ENCODE data around the gene LEO1. TPM values are rescaled to one million over a fixed set of nuclear protein-coding genes. Genes with fewer than 3 reads are reported as not detected.

The LEO1 gene
- total and polyA plus RNA-seq, 2 of the 13 experiments (the other 11 are each of a cell fraction or from before 2014, with no cell fraction given) = 17.0 to 60.3 TPM

DNA sequence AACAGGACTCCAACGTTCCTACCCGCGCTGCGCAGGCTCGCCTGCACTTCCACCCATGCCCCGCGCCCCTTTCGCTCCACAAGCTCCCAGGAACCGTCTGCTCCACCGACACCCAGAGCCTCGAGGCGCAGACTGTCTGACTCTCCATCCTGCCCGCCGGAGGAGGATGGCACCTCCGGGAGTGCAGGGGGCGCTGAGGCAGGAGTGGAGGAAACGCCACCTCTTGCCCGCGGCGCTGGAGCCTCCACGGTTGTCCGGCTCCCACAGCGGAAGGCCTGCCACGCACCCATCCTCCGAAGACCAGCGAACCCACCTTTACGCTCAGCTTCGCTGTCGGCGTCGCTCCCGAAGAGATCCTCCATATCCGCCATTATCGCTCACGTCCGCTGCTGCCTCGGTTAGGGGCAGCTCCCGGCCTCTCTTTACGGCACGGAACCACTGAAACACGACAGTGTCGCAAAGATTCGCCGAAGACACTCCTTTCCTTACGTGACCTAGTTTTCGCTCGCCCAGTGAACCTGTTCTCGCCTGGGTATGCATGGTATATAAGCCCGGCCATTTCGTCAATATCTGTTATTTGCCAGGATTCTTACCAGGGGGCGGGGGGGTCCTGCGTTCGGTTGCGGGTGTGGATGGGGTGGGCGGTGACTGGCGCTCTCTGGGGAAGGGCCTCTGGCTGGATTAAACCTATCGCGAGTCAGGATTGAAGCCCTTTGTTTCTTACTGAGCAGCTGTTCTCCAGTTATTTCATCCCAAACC, at the start of gene LEO1 (continued):
- TF ChIP-seq, protein P1, sequence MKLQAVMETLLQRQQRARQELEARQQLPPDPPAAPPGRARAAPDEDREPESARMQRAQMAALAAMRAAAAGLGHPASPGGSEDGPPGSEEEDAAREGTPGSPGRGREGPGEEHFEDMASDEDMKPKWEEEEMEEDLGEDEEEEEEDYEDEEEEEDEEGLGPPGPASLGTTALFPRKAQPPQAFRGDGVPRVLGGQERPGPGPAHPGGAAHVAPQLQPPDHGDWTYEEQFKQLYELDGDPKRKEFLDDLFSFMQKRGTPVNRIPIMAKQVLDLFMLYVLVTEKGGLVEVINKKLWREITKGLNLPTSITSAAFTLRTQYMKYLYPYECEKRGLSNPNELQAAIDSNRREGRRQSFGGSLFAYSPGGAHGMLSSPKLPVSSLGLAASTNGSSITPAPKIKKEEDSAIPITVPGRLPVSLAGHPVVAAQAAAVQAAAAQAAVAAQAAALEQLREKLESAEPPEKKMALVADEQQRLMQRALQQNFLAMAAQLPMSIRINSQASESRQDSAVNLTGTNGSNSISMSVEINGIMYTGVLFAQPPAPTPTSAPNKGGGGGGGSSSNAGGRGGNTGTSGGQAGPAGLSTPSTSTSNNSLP (IDR thresholded peaks at IDR 0.05; ENCODE audit: low read depth, low read length) = peak; percentile 43; the same call in 1 of the 2 replicates
- TF ChIP-seq, protein P2, sequence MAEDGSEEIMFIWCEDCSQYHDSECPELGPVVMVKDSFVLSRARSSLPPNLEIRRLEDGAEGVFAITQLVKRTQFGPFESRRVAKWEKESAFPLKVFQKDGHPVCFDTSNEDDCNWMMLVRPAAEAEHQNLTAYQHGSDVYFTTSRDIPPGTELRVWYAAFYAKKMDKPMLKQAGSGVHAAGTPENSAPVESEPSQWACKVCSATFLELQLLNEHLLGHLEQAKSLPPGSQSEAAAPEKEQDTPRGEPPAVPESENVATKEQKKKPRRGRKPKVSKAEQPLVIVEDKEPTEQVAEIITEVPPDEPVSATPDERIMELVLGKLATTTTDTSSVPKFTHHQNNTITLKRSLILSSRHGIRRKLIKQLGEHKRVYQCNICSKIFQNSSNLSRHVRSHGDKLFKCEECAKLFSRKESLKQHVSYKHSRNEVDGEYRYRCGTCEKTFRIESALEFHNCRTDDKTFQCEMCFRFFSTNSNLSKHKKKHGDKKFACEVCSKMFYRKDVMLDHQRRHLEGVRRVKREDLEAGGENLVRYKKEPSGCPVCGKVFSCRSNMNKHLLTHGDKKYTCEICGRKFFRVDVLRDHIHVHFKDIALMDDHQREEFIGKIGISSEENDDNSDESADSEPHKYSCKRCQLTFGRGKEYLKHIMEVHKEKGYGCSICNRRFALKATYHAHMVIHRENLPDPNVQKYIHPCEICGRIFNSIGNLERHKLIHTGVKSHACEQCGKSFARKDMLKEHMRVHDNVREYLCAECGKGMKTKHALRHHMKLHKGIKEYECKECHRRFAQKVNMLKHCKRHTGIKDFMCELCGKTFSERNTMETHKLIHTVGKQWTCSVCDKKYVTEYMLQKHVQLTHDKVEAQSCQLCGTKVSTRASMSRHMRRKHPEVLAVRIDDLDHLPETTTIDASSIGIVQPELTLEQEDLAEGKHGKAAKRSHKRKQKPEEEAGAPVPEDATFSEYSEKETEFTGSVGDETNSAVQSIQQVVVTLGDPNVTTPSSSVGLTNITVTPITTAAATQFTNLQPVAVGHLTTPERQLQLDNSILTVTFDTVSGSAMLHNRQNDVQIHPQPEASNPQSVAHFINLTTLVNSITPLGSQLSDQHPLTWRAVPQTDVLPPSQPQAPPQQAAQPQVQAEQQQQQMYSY (CRISPR knock-in tag; IDR thresholded peaks at IDR 0.05) = 0 out of 2 replicates have a peak, but pooled peaks have one; percentile 66
- TF ChIP-seq, protein P3, sequence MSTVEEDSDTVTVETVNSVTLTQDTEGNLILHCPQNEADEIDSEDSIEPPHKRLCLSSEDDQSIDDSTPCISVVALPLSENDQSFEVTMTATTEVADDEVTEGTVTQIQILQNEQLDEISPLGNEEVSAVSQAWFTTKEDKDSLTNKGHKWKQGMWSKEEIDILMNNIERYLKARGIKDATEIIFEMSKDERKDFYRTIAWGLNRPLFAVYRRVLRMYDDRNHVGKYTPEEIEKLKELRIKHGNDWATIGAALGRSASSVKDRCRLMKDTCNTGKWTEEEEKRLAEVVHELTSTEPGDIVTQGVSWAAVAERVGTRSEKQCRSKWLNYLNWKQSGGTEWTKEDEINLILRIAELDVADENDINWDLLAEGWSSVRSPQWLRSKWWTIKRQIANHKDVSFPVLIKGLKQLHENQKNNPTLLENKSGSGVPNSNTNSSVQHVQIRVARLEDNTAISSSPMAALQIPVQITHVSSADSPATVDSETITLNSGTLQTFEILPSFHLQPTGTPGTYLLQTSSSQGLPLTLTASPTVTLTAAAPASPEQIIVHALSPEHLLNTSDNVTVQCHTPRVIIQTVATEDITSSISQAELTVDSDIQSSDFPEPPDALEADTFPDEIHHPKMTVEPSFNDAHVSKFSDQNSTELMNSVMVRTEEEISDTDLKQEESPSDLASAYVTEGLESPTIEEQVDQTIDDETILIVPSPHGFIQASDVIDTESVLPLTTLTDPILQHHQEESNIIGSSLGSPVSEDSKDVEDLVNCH (CRISPR knock-in tag; IDR thresholded peaks at IDR 0.05) = no peak; the same call in 1 of the 2 replicates
- TF ChIP-seq POLR2AphosphoS5 (IDR thresholded peaks at IDR 0.05; ENCODE audit: low read depth, low read length) (peak; percentile 90), YY1 (IDR thresholded peaks at IDR 0.05; ENCODE audit: insufficient read depth, insufficient replicate concordance, low read depth, low read length) (peak; percentile 96), NCOA5 (CRISPR knock-in tag; IDR thresholded peaks at IDR 0.05) (no peak; the same call in 1 of the 2 replicates), ZFY (CRISPR knock-in tag; IDR thresholded peaks at IDR 0.05) (peak; percentile 73; the same call in 1 of the 2 replicates), HIVEP1 (CRISPR knock-in tag; IDR thresholded peaks at IDR 0.05) (peak; percentile 91), GLI4 (CRISPR knock-in tag; IDR thresholded peaks at IDR 0.05; ENCODE audit: borderline replicate concordance) (0 out of 2 replicates have a peak, but pooled peaks have one; percentile 26), TOE1 (CRISPR knock-in tag; IDR thresholded peaks at IDR 0.05) (no peak)
- TF ChIP-seq, protein P4, sequence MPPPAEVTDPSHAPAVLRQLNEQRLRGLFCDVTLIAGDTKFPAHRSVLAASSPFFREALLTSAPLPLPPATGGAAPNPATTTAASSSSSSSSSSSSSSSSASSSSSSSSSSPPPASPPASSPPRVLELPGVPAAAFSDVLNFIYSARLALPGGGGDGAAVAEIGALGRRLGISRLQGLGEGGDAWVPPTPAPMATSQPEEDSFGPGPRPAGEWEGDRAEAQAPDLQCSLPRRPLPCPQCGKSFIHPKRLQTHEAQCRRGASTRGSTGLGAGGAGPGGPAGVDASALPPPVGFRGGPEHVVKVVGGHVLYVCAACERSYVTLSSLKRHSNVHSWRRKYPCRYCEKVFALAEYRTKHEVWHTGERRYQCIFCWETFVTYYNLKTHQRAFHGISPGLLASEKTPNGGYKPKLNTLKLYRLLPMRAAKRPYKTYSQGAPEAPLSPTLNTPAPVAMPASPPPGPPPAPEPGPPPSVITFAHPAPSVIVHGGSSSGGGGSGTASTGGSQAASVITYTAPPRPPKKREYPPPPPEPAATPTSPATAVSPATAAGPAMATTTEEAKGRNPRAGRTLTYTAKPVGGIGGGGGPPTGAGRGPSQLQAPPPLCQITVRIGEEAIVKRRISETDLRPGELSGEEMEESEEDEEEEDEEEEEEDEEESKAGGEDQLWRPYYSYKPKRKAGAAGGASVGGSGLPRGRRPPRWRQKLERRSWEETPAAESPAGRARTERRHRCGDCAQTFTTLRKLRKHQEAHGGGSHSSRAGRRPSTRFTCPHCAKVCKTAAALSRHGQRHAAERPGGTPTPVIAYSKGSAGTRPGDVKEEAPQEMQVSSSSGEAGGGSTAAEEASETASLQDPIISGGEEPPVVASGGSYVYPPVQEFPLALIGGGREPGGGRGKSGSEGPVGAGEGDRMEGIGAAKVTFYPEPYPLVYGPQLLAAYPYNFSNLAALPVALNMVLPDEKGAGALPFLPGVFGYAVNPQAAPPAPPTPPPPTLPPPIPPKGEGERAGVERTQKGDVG (CRISPR knock-in tag; IDR thresholded peaks at IDR 0.05; ENCODE audit: borderline replicate concordance) = peak; percentile 62; the same call in 1 of the 2 replicates
- TF ChIP-seq, protein P5, sequence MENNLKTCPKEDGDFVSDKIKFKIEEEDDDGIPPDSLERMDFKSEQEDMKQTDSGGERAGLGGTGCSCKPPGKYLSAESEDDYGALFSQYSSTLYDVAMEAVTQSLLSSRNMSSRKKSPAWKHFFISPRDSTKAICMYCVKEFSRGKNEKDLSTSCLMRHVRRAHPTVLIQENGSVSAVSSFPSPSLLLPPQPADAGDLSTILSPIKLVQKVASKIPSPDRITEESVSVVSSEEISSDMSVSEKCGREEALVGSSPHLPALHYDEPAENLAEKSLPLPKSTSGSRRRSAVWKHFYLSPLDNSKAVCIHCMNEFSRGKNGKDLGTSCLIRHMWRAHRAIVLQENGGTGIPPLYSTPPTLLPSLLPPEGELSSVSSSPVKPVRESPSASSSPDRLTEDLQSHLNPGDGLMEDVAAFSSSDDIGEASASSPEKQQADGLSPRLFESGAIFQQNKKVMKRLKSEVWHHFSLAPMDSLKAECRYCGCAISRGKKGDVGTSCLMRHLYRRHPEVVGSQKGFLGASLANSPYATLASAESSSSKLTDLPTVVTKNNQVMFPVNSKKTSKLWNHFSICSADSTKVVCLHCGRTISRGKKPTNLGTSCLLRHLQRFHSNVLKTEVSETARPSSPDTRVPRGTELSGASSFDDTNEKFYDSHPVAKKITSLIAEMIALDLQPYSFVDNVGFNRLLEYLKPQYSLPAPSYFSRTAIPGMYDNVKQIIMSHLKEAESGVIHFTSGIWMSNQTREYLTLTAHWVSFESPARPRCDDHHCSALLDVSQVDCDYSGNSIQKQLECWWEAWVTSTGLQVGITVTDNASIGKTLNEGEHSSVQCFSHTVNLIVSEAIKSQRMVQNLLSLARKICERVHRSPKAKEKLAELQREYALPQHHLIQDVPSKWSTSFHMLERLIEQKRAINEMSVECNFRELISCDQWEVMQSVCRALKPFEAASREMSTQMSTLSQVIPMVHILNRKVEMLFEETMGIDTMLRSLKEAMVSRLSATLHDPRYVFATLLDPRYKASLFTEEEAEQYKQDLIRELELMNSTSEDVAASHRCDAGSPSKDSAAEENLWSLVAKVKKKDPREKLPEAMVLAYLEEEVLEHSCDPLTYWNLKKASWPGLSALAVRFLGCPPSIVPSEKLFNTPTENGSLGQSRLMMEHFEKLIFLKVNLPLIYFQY (CRISPR knock-in tag; IDR thresholded peaks at IDR 0.05; ENCODE audit: borderline replicate concordance) = no peak

All from HepG2 (cell line).